Uterus (tissue), 2 donors: Measurements from ENCODE around the gene LYPD3.

Experiments used
- CTCF ChIP-seq, 4 experiments: fragments of 200-600 bp in 2 of 4; fragments of 450-650 bp in 2 of 4; sonication (generic) in 2 of 4; IDR thresholded peaks; one replicate each; pipeline ENCODE4 v1.5.1; 2016 to 2019; ENCODE audit warnings: antibody characterized with exemption in 4 of 4, mild to moderate bottlenecking in 2 of 4, moderate library complexity in 1 of 4
- POLR2A ChIP-seq, 2 donors: fragments of 450-650 bp; IDR thresholded peaks; one replicate each; pipeline ENCODE4 v1.6.1; 2016; ENCODE audit warnings: antibody characterized with exemption in 2 of 2, mild to moderate bottlenecking in 1 of 2, moderate library complexity in 1 of 2

GRCh38 chr19:43462785-43463380 lies 2.5 kb downstream of the LYPD3 start:
- TF ChIP-seq CTCF (IDR thresholded peaks at IDR 0.05) (peak in 1 of 4 experiments; percentile 2), POLR2A (IDR thresholded peaks at IDR 0.05) (no peak)
